Stimulated activated CD4-positive, alpha-beta T cell treated with anti-CD3 and anti-CD28 coated beads, Interleukin-12 subunit alpha, Interleukin-12 subunit beta, amount 100 ng/mL, for 24 hours (primary cell): ENCODE measurements around the gene TM4SF4.
"Not testable (repeated sequence)": the region's sequence is repeated elsewhere in the genome, so short reads cannot be mapped to it uniquely, and the experiment has no call there.

Source experiments
- DNase-seq, 2 experiments: peaks; one replicate each; pipeline ENCODE4 v3.0.0-alpha.2; 2020; ENCODE audit warnings: low read depth in 2 of 2

The TM4SF4 gene, protein sequence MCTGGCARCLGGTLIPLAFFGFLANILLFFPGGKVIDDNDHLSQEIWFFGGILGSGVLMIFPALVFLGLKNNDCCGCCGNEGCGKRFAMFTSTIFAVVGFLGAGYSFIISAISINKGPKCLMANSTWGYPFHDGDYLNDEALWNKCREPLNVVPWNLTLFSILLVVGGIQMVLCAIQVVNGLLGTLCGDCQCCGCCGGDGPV

DNA sequence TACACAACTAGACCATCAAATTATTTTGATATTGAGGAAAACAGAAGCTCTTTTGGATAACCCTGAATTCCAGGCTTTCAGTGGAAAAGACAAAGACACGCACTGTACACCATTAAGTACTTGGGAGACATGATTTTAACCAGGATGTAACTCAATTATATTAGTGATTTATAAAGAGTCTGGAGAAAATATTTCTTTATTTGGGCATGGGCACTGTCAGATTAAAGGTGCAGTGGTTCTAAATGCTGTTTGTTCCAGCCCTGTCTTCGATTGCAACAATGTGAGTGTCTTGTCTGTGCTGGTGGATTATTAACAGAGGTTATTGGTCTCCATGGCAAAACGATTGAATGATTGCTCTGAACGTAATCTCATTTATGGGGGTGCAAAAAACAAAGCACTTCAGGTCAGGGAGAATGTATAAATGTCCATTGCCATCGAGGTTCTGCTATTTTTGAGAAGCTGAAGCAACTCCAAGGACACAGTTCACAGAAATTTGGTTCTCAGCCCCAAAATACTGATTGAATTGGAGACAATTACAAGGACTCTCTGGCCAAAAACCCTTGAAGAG, at the start of gene TM4SF4:
Gene TM4SF4 (plus strand): TSS at position 448 of the 568 bp plus-strand sequence. CDS start 181 bp downstream, outside the sequence.
- no peak for DNase-seq

GRCh38 chr3:149424918-149425317, 49.6 kb upstream of the TM4SF4 start:
- DNase-seq, result no peak

- no peak for DNase-seq
Measured at GRCh38 chr3:149426325-149426724, 48.2 kb upstream of the TM4SF4 start.

DNA sequence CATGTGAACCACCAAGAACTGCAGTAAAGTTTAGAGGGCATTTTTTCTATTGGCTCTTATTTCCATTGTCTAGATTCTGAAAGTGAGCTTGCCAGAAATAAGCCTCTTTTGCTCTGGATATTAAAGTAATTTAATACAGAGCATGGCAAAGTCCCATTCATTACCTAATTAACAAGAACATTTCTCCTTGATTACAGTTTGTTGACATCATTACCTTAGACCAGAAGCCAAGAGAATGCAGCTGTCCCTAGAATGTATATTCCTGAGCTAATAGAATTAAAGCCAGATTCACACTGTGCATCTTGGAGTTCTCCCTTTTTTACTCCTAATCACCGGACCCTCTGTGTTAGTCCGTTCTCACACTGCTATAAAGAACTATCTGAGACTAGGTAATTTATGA, 46.4 kb upstream of the TM4SF4 start:
- no peak for DNase-seq

GRCh38 chr3:149430216-149430615, 44.3 kb upstream of the TM4SF4 start:
- no peak for DNase-seq

- no peak for DNase-seq
Measured at GRCh38 chr3:149432149-149432548, 42.3 kb upstream of the TM4SF4 start.

DNA sequence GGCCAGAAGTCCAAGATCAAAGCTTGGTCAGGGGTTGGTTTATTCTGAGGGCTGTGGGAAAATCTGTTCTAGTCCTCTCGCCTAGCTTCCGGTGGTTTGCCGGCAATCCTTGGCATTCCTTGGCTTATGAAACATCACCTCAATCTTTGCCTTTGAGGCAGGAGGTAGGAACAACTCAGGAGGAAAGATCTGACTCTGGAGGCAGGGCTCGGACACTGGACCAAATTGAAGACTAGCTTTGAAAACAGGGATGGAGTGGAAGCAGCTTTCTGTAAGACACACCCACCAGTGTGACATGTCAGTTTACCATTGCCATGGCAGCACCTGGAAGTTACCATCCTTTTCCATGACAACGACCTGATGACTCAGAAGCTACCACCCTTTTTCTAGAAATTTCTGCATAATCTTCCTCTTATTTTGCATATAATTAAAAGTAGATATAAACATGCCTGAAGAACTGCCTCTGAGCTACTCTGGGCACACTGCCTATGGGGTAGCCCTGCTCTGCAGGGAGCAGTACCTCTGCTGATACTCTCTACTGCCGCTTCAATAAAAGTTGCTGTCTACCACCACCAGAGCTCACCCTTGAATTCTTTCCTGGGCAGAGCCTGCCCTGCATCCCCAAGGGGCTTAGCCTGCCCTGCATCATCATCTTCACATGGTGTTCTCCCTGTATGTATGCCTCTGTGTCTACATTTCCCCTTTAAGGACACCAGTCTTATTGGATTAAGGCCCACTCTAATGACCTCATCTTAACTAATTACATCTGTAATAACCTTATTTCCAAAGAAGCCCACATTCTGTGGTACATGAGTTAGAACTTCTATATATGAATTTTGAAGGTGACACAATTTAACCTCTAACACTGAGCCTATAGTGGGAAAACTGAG, 38.3 kb upstream of the TM4SF4 start:
- DNase-seq, result no peak

GRCh38 chr3:149437286-149437685, 37.2 kb upstream of the TM4SF4 start:
- DNase-seq, result no peak

DNA sequence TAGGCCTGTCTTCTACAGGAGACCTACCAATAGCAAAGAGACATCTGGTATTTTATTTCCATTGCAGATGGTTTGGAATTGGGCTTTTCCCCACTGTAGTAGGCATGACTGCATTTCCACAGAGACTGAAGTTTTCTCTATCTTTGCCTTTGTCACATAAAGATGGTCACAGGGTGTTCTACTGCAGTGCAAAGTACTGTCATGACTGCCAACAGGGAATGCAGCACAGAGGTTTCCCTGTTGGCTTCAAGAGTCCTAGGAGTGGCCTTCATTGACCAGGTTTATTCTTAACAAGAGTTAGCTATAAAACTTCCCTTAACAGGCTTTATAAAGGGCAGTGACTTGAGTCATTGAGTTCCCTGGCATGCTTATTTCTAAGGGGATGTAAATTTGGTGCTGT, 36.8 kb upstream of the TM4SF4 start:
- no peak for DNase-seq

DNA sequence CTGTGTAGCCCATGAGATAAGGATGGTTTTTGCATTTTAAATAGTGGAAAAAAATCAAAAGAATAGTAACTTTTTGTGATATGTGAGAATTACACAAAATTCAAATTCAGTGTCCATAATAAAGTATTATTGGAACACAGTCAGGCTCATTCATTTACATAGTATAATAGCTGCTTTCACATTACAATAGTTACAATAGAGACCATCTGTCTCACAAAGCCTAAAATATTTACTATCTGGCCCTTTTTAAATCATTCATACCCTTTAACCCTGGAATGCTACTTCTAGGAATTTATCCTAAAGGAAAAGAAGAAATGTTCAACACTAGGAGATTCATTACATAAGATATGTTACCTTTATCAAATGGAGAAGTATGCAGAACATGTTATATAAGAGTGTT, 35.5 kb upstream of the TM4SF4 start:
- no peak for DNase-seq

DNA sequence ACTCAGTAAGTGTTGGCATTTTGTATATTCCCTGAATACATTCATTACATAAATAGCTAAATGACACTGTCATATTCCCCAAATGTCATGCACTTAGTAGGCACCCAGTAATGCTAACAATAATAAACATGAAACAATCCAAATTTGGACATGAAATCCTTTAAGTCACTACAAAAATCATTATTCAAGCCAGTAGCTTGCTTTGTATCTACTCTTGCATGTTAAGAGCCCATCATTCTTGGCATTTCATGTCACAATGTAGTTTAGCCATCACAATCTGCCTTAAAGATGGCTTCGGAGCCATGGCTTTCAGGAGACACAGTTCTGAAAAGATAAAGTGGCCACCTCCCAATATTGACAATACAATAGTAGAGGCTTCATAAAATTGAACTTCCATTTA, 32.9 kb upstream of the TM4SF4 start:
- DNase-seq, result no peak

DNA sequence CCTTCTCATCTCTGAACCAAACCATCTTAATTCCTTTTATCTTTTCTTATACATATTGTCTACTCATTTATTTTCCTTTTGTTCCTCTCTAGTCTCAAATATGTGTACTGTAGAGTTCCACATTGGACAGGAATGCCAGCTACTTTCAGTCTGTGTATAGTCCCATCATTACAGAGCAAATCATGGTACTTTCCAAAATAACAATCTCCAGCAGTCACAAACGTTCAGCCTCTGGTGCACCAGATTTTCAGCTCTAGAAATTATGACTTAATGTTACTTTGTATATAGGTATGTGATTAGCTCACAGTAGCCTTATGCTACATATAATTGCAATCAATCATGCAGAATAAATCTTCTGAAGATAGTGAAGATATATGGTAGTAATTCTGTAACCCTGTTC, 32.5 kb upstream of the TM4SF4 start:
- DNase-seq, result no peak

DNA sequence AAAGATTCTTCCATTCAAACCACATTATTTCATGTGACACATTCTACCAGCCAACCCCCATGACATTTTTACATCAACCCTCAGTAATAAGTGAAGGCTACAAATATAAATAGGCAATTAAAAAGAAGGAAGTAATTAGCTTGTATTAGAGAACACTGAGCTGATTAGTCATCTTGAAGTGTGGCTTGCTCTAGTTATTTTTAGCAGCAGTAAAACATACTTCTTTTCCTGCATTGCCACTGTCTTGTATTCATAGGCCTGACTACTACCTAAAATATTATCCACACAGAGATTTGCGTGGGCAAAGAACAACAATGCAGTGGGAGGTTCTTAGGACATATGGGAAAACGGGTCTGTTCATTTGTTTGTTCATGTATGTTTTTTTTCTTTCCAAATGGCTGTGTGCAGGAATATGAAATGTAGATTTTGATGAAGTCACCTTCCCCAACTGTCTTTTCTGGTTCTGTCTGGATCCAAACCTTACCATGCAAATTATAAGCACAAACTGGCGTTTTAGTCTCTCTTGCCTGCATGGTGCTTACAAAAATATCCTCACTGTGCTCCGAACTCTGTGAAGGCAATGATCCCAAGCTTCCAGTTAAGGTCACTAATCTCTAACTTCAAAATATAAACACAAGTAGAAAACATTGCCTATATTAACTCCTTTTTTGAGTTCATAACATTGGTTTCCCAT, 31.5 kb upstream of the TM4SF4 start:
- DNase-seq, result no peak

GRCh38 chr3:149443545-149443912, 31.0 kb upstream of the TM4SF4 start:
- DNase-seq, result no peak

DNA sequence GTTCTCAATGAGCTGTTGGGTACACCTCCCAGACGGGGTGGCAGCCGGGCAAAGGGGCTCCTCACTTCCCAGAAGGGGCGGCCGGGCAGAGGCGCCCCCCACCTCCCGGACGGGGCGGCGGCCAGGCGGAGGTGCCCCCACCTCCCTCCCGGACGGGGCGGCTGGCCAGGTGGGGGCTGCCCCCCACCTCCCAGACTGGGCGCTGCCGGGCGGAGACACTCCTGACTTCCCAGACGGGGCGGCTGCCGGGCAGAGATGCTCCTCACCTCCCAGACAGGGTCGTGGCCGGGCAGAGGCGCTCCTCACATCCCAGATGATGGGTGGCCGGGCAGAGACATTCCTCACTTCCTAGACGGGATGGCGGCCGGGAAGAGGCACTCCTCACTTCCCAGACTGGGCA, 29.6 kb upstream of the TM4SF4 start:
- DNase-seq, result not testable (repeated sequence)

DNA sequence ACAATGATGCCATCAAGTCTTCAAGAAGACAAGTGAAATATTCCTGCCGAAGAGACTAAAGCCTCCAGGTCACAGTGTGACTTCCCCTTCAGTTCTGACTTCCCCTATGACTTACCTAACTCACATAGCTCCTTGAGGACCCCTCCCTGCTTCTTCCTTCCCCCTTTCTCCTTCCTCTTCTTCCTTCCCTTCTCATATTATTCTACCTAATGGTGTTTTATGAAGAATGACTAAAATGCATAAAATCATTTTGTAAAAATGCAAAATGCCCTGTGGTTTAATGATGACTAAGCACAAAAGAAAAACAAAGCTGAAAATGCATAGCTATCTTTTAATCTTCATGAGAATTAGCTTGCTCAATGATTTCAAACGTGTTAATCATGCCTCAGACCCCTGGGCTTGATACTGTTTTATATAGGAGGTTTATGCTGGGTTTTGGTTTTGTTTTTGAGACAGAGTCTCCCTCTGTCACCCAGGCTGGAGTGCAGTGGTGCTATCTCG, 26.1 kb upstream of the TM4SF4 start:
- no peak for DNase-seq

GRCh38 chr3:149449182-149449581, 25.3 kb upstream of the TM4SF4 start:
- no peak for DNase-seq

GRCh38 chr3:149449799-149450198, 24.7 kb upstream of the TM4SF4 start:
- DNase-seq, result no peak

DNA sequence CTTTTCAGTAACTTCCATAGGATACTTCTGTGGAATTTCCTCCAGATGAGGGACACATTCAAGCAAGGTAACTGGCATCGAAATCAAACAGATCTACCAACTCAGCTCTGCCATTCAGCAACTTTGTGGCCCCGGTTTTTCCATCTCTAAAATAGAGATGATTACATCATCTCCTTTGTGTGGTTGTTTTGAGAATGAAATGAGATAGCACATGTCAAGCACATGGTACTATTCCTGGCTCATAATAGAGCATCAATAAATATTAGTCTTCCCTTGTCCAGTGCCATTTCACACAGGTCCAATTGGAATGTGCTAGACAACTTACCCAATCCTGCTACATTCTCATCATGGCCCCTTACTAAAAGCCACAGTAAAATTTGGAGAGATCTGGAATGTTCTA, 24.2 kb upstream of the TM4SF4 start:
- DNase-seq, result no peak

GRCh38 chr3:149452036-149452435, 22.5 kb upstream of the TM4SF4 start:
- DNase-seq, result no peak

DNA sequence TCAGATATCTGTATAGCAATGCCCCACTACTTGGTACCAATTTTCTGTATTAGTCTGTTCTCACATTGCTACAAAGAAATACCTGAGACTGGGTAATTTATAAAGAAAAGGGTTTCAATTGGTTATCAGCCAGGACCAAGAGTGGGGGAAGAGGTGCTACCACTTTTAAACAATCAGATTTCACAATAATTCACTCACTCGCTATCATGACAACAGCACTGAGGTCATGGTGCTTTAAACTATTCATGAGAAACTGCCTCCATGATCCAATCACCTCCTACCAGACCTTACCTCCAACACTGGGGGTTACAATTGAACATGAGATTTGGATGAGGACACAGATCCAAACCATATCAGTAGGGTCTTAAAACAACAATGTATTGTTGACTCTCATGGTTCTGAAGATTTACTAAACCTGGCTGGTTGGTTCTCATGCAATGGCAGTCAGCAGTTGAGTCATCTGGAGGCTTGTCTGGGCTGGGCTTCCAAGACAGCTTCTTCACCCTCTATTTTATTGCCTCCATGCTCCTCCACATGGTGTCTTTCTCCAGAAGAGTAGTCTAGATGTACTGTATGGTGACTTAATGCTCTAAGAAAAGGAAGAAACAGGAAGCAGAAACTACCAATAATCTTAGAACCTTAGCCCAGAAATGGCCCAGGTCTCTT, 21.2 kb upstream of the TM4SF4 start:
- no peak for DNase-seq

GRCh38 chr3:149454746-149455145, 19.8 kb upstream of the TM4SF4 start:
- DNase-seq, result no peak
